Natural killer cell (primary cell): Measurements from ENCODE around the gene NOTCH4. TPM values are rescaled to one million over a fixed set of nuclear protein-coding genes. Genes with fewer than 3 reads are reported as not detected.
A peak's percentile ranks its signal among the peaks of the same experiment; 100 is the strongest.
"Not testable (repeated sequence)": the region's sequence is repeated elsewhere in the genome, so short reads cannot be mapped to it uniquely, and the experiment has no call there.

Source experiments
- ATAC-seq, 3 donors: fragments of 150-1000 bp in 2 of 3; fragments of 200-7000 bp in 1 of 3; cut with Tn5 transposase; 1 replicate in 1 of 3; 2 replicates in 2 of 3; pipeline ENCODE4 v1.10.0; 2021; ENCODE audit warnings: mild to moderate bottlenecking in 2 of 3, moderate library complexity in 2 of 3
- DNase-seq, 2 donors: peaks; one replicate each; pipeline versions ENCODE4 v3.0.0 to v3.0.0-alpha.2; 2013 to 2021; ENCODE audit warnings: mixed read lengths in 1 of 2
- H3K27ac ChIP-seq: one replicate; pipeline ENCODE4 v1.5.1; 2013; ENCODE audit warnings: mild to moderate bottlenecking, low read length
- H3K27me3 ChIP-seq: one replicate; pipeline ENCODE4 v1.6.1; 2013; ENCODE audit warnings: low read length; ENCODE audit not compliant: control insufficient read depth, insufficient read depth
- H3K36me3 ChIP-seq: one replicate; pipeline ENCODE4 v1.6.1; 2013; ENCODE audit warnings: low read length; ENCODE audit not compliant: control insufficient read depth, insufficient read depth
- H3K4me1 ChIP-seq: one replicate; pipeline ENCODE4 v1.6.1; 2013; ENCODE audit warnings: low read length; ENCODE audit not compliant: control insufficient read depth, insufficient read depth
- H3K4me3 ChIP-seq: one replicate; pipeline ENCODE4 v1.5.1; 2013; ENCODE audit warnings: low read length
- H3K9me3 ChIP-seq: one replicate; pipeline ENCODE4 v1.6.1; 2013; ENCODE audit warnings: low read length; ENCODE audit not compliant: control insufficient read depth, insufficient read depth
- H3K27ac Mint-ChIP-seq, 2 donors: one replicate each; pipeline ENCODE4 v1.8.0; 2022; ENCODE audit warnings: mild to moderate bottlenecking in 2 of 2, mixed read lengths in 2 of 2, moderate library complexity in 1 of 2
- H3K27me3 Mint-ChIP-seq, 2 donors: one replicate each; pipeline ENCODE4 v1.8.0; 2022; ENCODE audit warnings: low read depth in 2 of 2, mixed read lengths in 2 of 2
- H3K36me3 Mint-ChIP-seq: one replicate; pipeline ENCODE4 v1.8.0; 2022; ENCODE audit warnings: mixed read lengths
- H3K4me1 Mint-ChIP-seq, 2 donors: one replicate each; pipeline ENCODE4 v1.8.0; 2022; ENCODE audit warnings: mixed read lengths in 2 of 2
- H3K4me3 Mint-ChIP-seq: one replicate; pipeline ENCODE4 v1.8.0; 2022; ENCODE audit warnings: mild to moderate bottlenecking, moderate library complexity, mixed read lengths
- H3K9me3 Mint-ChIP-seq, 2 donors: one replicate each; pipeline ENCODE4 v1.8.0; 2022; ENCODE audit warnings: mixed read lengths in 2 of 2
- CTCF ChIP-seq: fragments of 200-600 bp; IDR thresholded peaks from one replicate; pipeline ENCODE4 v1.8.0; 2022; ENCODE audit warnings: antibody characterized with exemption
- WGBS: methylation state at CpG from one replicate; pipeline ENCODE4 v1.1.7; 2013; ENCODE audit warnings: missing lambda C conversion rate; ENCODE audit not compliant: insufficient coverage; 5-methylcytosine and 5-hydroxymethylcytosine counted together
- intact Hi-C: fragments of 100-400 bp; cut with micrococcal nuclease; formaldehyde crosslinking; loops from one replicate; pipeline ENCODE4 v1.14.2; 2022
- total RNA-seq, 4 donors: library from RNA; stranded (reverse); fragments of 120-200 nt in 1 of 4; gene quantifications; one replicate each; pipeline versions ENCODE4 v1.2.3 to v1.2.4, GENCODE V29; 2013 to 2022

The NOTCH4 gene
- 1 to 10 TPM; 2.6 to 4.8 (median 2.7) TPM for total RNA-seq
- 3.6 TPM for total RNA-seq (2013)

- Mint-ChIP-seq H3K4me1 (no peaks in the 10 kb centered on the region), H3K27ac (peak within 1 kb of the TSS in 1 of 2 donors; percentile 54), H3K36me3 (no peaks in the 10 kb centered on the region), H3K27me3 (no peaks in the 10 kb centered on the region), H3K9me3 (no peaks in the 10 kb centered on the region), H3K4me3 (no peak within 1 kb of the TSS)
- no peak for ATAC-seq
- Histone ChIP-seq H3K9me3 (no peaks in the 10 kb centered on the region), H3K27ac (no peak within 1 kb of the TSS), H3K4me1 (peaks cover 5% of the 10 kb centered on the region), H3K27me3 (no peaks in the 10 kb centered on the region), H3K4me3 (no peak within 1 kb of the TSS), H3K36me3 (no peaks in the 10 kb centered on the region)
- 78% methylated on average over 20 of the region's 20 CpGs for WGBS
- no peak for DNase-seq
- TF ChIP-seq CTCF = no peak
- intact Hi-C loops = no loop called here
Measured at GRCh38 chr6:32223258-32224235, at the start of gene NOTCH4. Gene NOTCH4 (minus strand): TSS chr6:32224067. CDS start chr6:32223928, 139 bp downstream.

- H3K4me1 Mint-ChIP-seq = peaks cover 9 to 12% of the 10 kb centered on the region in 2 donors
- H3K9me3 ChIP-seq = no peaks in the 10 kb centered on the region
- H3K36me3 Mint-ChIP-seq = no peaks in the 10 kb centered on the region
- no peaks in the 10 kb centered on the region for H3K9me3 Mint-ChIP-seq
- peak in 1 of 2 donors; percentile 35 for DNase-seq
- H3K4me3 ChIP-seq = no peak overlapping the region
- H3K4me3 Mint-ChIP-seq = peak overlapping the region; percentile 25
- WGBS = 42% methylated on average over 1 of the region's 1 CpG
- TF ChIP-seq CTCF = no peak
- intact Hi-C loops = no loop called here
- no peaks in the 10 kb centered on the region for H3K4me1 ChIP-seq
- H3K36me3 ChIP-seq = no peaks in the 10 kb centered on the region
- no peaks in the 10 kb centered on the region for H3K27me3 Mint-ChIP-seq
- no peak for ATAC-seq
- peak overlapping the region; percentile 16 for H3K27ac ChIP-seq
- H3K27ac Mint-ChIP-seq = peak overlapping the region; percentile 21 to 41
- no peaks in the 10 kb centered on the region for H3K27me3 ChIP-seq
Measured at GRCh38 chr6:32271429-32271828, 47.6 kb upstream of the NOTCH4 start.

- not testable (repeated sequence) for H3K9me3 Mint-ChIP-seq
Measured at GRCh38 chr6:32268459-32268858, 44.6 kb upstream of the NOTCH4 start.

GRCh38 chr6:32267035-32267434 is 43.2 kb upstream of the NOTCH4 start:
- ATAC-seq (no peak), DNase-seq (no peak)
- Histone ChIP-seq H3K36me3 (no peaks in the 10 kb centered on the region), H3K4me1 (no peaks in the 10 kb centered on the region), H3K9me3 (no peaks in the 10 kb centered on the region), H3K27ac (no peak overlapping the region), H3K4me3 (no peak overlapping the region), H3K27me3 (no peaks in the 10 kb centered on the region)
- intact Hi-C loops = no loop called here
- Mint-ChIP-seq H3K4me1 (peaks cover 9 to 12% of the 10 kb centered on the region in 2 donors), H3K4me3 (no peak overlapping the region), H3K9me3 (no peaks in the 10 kb centered on the region), H3K27ac (no peak overlapping the region), H3K36me3 (no peaks in the 10 kb centered on the region), H3K27me3 (peaks cover 4 to 10% of the 10 kb centered on the region in 2 donors)
- no peak for TF ChIP-seq CTCF

More at GRCh38 chr6:32268459-32268858, 44.6 kb upstream of the NOTCH4 start:
- DNase-seq, H3K27ac Mint-ChIP-seq, H3K9me3 ChIP-seq, H3K4me1 ChIP-seq, H3K4me3 Mint-ChIP-seq, ATAC-seq, H3K4me3 ChIP-seq, H3K36me3 Mint-ChIP-seq, H3K27me3 ChIP-seq, H3K36me3 ChIP-seq, H3K27me3 Mint-ChIP-seq, intact Hi-C loops, H3K27ac ChIP-seq: not testable (repeated sequence)
- H3K4me1 Mint-ChIP-seq = peaks cover 9 to 12% of the 10 kb centered on the region in 2 donors
- WGBS = 55% methylated on average over 2 of the region's 3 CpGs

GRCh38 chr6:32257262-32257661 is 33.4 kb upstream of the NOTCH4 start:
- H3K27me3 ChIP-seq, H3K36me3 Mint-ChIP-seq, H3K27ac Mint-ChIP-seq, DNase-seq, H3K27ac ChIP-seq, H3K9me3 ChIP-seq, H3K36me3 ChIP-seq, ATAC-seq, H3K4me3 Mint-ChIP-seq, H3K9me3 Mint-ChIP-seq, intact Hi-C loops, H3K4me1 ChIP-seq, H3K4me3 ChIP-seq: not testable (repeated sequence)
- Mint-ChIP-seq H3K27me3 (peaks cover 16 to 36% of the 10 kb centered on the region in 2 donors), H3K4me1 (peaks cover 5 to 10% of the 10 kb centered on the region in 2 donors)
- no CpG with 5 or more reads among the region's 4 CpGs for WGBS
